ENCODE results near the gene ST6GALNAC5.

The ST6GALNAC5 gene

DNA sequence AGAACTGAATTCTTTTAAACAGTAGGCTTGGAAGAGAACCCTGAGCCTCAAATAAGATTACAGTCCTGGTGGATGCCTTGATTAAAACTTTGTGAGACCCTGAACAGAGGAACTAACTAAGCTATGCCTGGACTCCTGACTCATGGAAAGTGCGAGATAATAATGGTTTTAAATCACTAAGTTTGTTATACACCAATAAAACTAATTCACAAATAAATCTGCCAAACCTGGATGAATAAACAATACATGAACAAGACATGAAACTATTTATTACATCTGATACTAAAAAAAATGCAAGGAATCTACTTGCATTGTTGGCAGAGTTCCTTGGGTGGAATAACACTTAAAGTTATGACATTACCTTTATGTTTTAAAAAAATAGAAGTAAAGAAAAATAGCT lies 233.6 kb downstream of the ST6GALNAC5 start:
- no peak for TF ChIP-seq ZNF274 (IDR thresholded peaks at IDR 0.05; ENCODE audit: low read depth, low read length)
- H3K4me3 ChIP-seq (ENCODE audit: low read length), result no peak overlapping the region

DNA sequence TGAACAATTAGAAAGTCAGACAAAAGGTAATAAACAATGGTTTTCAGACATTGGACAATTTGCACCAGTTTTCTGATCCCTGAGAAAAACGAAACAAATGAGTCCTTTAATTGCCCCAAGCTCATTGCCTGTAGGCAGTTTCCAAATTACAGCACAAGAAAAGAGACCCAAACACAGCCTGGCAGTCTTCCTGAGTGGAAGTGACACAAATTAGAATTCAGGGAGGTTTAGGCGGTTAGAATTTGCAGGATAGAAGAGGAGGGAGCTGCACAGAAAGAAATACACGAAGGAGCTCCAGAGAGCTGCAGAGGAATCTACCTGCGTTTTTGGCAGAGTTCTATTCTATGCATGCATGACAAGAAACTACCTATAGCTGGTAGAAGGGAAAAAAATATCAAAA lies 236.2 kb downstream of the ST6GALNAC5 start:
- TF ChIP-seq ZNF274 (IDR thresholded peaks at IDR 0.05; ENCODE audit: low read depth, low read length), result no peak

DNA sequence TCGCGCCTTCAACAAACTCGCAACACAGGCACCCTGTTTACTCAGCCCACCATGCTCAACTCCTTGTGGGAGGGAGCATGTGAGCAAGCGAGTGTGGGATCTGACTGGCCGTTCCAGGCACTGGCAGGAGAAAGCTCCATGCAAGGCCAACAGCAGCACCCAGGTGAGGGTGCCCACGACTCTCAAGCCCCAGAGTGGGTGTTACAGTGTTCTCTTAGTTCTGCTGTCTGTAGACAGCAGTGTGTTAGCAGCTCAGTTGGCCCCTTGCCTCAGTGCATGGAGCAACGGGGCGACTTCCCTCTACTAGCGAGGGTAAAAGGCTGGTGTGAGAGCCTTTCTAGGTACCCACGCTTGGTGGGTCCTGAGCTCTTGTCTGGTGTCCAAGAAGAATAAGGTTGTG lies 237.4 kb downstream of the ST6GALNAC5 start:
- no peak overlapping the region for H3K4me3 ChIP-seq (ENCODE audit: low read length)
- no peak for TF ChIP-seq ZNF274 (IDR thresholded peaks at IDR 0.05; ENCODE audit: low read depth, low read length)

More for the DNA sequence above, 236.2 kb downstream of the ST6GALNAC5 start:
- H3K4me3 ChIP-seq (ENCODE audit: low read length), result no peak overlapping the region
